ENCODE results near the gene DACT1.
A peak's percentile ranks its signal among the peaks of the same experiment; 100 is the strongest.

DACT1 gene

DNA sequence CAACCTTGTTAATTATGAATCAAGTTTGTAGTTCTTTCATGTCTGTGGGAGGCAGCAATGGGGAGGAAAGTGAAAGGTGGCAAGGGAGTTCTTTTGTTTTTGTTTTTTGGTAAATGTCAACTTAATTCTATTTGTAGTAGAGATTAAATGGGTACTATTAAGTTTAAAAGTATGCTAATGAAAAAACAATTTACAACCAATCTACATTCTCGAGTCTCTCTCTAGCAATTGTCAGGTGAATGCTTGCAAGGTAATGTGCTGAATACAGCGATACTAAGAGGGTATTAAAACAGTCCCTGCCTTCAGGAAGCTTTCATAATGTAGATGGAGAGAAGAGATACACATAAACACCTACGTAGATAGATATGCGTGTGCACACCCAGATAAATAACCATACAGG lies 1.6 kb upstream of the DACT1 start:
- no peak for DNase-seq (ENCODE audit: low spot score)

DNA sequence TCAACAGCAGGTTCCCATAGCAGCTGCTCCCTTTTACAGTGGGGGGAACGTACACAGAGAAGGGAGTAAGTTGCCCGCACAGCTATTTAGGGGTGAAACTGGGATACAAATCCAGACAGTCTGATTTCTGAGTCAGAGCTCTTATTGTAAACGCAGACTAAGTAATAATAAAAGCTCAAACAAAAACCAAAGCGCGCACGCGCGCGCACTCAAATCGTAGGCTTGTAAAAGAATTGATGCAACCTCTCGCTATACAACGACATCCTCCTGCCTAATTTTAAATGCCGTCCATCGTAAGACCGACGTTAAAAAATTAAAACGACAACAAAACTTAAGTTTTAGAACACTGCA lies 747 bp upstream of the DACT1 start:
- DNase-seq (ENCODE audit: low spot score): peak; percentile 70

DNA sequence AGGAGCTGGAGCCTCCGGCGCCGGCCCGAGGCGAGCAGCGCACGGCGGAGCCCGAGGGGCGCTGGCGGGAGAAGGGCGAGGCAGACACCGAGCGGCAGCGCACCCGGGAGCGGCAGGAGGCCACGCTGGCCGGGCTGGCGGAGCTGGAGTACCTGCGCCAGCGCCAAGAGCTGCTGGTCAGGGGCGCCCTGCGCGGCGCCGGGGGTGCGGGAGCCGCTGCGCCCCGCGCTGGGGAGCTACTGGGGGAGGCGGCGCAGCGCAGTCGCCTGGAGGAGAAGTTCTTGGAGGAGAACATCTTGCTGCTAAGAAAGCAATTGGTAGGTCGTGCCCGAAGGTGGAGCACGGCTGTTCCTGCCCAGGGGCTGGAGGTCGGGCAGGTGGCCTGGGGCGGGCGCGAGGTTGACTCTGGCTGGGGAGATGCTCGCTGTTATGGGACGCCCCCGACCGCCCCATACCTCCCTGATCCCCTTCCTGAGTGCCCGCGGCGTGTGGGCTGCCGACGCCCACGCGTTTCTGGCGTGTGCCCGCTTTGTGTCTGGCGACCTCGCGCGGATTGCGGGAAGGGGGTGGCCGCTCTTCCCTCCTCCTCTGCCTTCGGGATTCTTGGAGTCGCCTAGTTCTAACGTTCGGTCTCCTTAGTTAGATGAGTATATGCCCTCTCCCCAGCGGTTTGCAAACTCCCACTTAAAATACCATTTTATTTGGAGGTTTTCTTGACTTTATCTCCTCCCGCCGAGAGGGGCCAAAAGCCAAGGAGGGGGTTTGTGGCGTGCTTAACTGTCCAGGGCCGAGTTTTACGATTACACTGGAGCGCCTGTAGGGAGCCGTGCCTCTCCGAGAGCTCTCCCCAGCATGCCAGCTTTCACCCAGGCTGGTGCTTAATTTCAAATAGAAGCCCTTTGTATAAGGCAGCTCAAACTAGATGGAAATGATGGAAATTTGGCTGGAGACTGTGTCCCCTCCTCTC lies 752 bp downstream of the DACT1 start:
- DNase-seq (ENCODE audit: low spot score): peak; percentile 32

DNA sequence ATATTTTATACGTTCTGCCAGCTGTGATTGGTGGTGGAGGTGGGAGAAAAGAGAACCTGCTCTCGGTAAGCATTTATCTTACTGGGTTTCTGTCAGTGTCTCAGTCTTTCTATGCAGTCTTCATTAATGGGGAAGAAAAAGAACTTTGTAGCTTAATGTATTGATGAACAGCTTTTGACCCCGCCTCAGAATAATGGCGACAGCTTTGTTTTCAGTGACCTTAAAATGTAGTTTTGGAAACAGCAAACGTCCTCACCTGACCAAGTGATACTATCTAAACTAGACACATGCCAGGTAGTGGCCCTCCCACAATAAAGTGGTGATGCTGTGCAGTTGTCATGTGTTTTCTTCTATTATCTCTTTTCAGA lies 1.4 kb downstream of the DACT1 start:
- DNase-seq (ENCODE audit: low spot score): no peak

DNA sequence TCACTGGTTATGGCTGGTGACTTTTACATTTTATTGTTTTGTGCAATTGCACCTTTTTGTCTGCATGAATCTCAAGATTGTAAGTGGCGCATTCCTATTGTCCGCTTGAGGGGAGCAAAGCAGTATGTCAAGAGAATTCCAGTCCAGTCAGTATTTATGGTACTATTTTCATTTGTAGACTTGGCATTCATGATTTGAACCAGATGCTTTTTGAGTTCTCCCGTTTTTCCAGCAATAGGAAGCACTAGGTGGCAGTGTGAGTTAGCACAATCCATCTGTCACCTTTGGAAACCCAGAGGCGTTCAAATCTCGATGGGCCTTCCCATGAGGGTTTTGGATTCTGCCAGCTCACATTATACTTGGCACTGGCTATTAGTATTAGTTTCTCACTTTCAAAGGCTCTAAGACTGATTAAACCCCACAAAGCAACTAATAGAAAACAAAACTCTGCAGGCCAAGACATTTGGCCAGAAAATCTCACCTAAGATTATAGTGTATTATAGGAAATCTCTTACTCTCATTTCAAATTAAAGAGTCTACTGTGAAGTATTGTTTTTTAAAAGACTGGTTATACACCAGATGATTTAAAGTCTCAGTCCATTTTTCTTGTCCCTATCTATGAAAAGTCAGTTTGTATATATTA lies 2.2 kb downstream of the DACT1 start:
- DNase-seq (ENCODE audit: low spot score): peak; percentile 70

DNA sequence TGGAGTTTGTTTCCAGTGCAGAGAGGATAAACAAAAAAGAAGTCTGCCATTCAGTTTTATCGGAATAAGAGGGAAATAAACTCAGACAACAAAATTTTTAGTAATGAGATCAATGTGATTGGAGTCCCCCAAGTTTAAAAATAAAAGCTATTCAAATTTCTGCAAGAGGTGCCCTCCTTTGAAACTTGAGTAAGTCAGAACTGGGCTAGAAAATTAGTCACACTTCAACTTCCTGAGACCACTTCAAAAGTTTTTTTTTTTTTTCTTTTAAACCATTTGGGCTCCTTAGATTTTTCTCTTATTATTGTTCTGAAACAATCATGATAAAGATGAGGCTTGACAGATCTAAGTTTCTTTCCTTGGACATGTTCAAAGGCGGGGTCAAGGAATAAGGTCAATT lies 3.2 kb downstream of the DACT1 start:
- DNase-seq (ENCODE audit: low spot score): no peak

DNA sequence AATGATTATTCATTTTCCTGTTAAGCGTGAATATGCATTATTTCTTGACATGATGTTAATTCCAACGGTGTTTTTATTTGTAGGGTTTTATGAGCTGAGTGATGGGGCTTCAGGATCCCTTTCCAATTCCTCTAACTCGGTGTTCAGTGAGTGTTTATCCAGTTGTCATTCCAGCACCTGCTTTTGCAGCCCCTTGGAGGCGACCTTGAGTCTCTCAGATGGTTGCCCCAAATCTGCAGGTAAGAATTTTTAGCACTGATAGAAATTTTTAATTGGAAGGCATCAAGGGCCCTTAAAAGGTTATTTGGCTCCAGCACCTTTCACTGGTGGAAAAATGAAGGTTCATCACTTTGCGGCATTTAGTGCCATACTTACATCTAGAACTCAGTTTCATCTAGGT lies 3.7 kb downstream of the DACT1 start:
- DNase-seq (ENCODE audit: low spot score): no peak

DNA sequence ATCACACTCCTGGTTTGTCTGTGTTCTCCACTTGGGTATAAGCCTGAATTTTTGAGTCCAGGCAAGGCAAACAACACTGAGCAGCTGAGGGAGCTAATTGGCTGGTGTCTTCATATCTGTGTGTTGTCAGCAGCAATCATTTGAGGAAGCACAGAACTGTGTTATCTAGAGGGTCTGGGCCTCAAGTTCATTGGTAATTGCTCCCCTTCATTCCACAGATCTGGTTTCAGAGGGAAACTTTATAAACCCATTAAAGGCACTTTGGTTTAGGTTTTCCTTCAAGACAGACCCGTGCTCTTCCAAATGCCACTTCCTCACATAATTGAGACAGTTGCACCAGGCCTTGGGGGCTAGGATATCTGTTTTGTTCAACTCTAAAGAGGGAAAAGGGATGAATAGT lies 5.6 kb downstream of the DACT1 start:
- no peak for DNase-seq (ENCODE audit: low spot score)

DNA sequence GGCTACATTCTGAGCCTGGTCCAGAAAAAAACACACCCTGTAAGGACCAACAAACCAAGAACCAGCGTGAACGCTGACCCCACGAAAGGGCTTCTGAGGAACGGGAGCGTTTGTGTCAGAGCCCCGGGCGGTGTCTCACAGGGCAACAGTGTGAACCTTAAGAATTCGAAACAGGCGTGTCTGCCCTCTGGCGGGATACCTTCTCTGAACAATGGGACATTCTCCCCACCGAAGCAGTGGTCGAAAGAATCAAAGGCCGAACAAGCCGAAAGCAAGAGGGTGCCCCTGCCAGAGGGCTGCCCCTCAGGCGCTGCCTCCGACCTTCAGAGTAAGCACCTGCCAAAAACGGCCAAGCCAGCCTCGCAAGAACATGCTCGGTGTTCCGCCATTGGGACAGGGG lies 7.9 kb downstream of the DACT1 start:
- no peak for DNase-seq (ENCODE audit: low spot score)

DNA sequence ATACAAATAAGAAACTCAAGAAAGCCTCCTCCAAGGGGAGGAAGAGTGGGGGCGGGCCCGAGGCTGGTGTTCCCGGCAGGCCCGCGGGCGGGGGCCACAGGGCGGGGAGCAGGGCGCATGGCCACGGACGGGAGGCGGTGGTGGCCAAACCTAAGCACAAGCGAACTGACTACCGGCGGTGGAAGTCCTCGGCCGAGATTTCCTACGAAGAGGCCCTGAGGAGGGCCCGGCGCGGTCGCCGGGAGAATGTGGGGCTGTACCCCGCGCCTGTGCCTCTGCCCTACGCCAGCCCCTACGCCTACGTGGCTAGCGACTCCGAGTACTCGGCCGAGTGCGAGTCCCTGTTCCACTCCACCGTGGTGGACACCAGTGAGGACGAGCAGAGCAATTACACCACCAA lies 8.7 kb downstream of the DACT1 start:
- DNase-seq (ENCODE audit: low spot score): no peak

DNA sequence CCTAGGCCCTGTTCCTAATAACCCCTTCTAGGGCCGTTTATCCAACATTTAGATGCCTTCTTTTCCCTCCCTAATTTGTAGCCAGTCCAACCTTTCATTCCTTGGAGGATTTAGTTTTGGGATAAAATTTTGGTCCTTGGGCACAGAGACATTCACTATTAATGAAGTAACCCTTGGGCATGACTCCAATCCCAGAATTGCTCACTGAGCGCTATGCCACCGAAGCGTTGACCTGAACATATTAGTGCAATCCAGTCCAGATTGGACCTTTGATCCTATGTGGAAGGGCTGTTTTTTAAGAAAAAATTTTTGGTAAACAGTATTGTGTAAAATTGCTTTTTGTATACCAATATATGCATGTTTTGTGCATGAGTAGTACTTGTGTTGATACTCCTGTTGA lies 10.0 kb downstream of the DACT1 start:
- no peak for DNase-seq (ENCODE audit: low spot score)

DNA sequence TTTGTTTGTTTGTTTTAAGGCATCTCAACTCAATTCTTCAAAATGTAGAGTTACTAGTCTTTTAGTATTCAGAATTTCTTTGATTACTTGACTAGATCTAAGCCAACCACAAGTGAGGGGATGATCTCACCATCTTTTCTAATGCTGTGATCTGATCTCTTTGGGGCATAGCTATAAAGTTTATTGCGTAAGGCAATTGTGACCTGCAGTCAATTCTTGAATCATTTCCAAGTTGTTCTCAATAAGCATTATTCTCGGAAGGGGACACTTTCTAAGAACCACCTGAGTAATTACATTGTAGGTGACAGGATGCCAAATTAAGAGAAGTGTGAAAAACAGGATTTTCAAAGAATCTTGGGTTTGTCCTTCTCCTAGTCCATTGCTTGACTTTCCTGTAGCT lies 13.1 kb downstream of the DACT1 start:
- no peak for DNase-seq (ENCODE audit: low spot score)

DNA sequence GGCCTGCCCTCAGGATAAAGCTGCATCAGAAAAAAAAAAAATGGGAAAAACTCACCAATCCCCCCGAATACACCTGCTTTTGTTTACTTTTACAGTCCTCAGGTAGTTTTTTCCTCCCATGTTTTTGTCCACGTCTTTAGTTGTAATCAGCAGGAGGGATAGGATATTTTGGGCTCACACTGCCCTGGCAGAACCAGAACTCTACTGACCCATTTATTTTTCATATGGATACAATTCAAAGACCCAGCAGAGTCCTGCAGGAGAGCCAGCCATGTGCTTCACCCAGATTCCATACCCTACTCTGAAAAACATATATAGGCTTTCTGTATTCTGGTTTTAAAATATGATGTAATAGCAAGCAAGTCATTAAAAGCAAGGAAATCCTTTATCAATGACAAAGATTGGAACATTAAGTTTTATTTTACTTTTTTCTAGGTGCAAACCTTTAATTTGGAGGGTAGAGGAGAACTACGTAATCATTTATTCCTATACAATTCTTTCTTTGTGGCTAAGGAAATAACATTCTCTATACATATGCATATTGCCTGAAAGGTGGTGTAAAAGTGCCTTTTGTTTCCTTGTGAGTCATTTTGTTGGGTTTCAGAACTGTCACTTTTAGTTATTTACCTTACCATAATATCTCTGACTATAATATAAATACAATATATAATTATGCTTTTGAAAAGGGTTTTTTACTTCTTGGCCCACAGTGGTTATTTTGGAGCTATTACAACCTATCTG lies 19.1 kb downstream of the DACT1 start:
- DNase-seq (ENCODE audit: low spot score): no peak

DNA sequence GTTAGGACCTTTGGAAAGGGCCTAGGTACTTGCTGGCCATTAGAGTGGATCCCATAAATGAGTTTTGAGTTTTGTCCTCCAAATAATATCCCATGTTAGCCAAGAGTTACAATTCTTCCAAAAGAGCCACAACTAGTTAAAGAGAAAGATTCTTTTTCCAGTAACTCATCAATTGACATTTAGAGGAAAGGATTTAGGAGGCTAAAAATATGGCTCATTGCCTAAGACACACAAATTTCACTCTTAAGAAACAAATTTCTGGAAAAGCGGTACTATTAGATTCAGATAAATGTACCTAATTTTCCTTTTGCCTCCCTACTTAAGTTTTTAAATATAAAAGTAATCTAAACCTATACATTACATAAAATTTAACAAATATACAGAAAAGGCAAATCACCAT lies 21.3 kb downstream of the DACT1 start:
- no peak for DNase-seq (ENCODE audit: low spot score)

DNA sequence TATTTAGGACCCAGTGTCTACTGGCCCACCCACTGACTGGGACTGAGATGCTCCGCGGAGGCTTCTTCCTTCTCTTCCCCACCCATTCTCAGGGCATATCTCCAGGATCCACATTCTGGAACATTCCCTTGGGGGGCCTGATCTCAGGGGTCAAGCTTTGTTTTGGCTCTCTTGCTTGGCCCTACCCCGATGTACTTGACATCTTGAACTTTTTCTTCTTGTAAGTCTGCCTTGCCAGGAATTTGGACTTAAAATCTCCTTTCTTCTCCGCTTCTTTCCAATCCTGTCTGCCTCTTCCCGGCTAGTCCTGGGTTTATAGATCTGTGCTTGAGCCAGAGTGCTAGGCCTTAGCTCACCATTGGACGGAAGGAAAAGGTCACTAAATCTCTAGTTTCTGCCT lies 22.1 kb downstream of the DACT1 start:
- DNase-seq (ENCODE audit: low spot score): no peak

DNA sequence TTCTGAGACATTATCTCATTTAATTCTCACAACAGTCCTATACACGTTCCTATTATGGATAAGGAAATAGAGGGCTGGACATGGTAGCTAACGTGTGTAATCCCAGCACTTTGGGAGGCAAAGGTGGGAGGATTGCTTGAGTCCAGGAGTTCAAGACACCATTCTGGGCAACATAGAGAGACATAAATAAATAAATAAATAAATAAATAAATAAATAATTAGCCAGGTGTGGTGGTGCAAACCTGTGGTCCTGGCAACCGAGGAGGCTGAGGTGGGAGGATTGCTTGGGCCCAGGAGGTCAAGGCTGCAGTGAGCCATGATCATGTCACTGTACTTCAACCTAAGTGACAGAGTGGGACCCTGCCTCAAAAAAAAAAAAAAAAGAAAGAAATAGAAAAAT lies 22.6 kb downstream of the DACT1 start:
- DNase-seq (ENCODE audit: low spot score): no peak

DNA sequence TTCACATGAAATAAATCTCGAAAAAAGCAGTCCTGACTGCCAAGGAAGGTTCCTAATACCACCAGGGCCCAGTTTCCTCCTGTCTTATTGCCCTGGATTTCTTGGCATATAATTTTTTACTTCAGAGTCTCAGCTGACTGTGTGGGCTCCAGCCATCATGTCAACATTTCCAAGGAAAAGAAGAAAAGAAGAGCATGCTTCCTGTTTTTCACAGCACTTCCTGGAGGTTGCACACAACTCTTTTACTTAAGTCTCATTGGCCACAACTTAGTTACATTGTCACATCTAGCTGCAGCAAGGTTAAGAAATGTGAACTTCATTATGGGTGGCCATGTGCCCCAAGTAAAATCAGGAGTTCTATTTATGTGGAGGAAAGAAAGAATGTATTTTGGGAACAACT lies 24.3 kb downstream of the DACT1 start:
- DNase-seq (ENCODE audit: low spot score): no peak

DNA sequence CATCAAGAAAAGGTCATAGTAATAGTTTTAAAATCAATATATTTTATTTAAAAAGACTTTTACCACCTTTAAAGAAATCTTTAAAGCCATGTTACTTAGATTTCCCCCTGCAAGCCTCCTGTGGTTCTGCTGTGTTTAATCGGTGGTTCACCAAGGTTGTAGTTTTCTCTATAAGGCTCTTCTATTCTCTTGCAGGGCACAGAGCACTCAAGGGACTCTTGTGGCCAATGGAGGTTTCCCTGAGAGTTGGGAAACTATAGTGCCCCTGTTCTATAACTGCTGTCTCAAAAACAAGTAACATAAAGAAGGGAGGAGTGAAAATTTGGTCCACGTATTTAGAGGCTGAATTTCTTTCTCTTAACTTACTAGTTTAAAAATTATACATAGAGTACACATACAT lies 25.0 kb downstream of the DACT1 start:
- DNase-seq (ENCODE audit: low spot score): no peak

DNA sequence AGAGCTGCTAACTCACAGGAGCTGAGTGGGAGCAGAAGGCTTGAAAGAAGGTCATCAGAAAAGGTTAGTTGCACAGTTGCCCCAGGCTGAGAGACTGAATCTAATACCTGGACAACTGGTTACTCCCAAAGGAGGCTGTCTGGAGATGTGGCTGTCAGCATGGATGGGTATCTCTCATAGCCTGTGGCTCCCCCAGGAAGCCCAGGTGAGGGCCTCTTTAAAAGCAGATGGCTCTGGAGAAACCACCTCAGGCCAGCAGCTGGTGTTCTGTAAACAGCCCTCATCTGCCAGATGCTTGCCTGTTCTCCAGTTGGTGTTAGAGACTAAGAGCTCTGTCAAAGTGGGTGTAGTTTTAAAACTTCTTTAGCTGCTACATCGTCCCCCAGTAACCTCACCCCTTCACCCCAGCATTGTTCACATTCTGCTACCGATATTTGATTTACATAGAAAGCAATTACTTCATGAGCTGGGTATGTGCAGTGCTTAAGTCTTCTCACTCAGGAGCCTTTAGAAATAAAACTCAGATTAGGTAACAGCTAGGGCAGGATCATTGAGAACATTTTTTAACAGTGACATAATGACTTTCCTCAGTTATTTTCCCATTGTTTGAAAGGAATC lies 25.8 kb downstream of the DACT1 start:
- DNase-seq (ENCODE audit: low spot score): peak; percentile 8

DNA sequence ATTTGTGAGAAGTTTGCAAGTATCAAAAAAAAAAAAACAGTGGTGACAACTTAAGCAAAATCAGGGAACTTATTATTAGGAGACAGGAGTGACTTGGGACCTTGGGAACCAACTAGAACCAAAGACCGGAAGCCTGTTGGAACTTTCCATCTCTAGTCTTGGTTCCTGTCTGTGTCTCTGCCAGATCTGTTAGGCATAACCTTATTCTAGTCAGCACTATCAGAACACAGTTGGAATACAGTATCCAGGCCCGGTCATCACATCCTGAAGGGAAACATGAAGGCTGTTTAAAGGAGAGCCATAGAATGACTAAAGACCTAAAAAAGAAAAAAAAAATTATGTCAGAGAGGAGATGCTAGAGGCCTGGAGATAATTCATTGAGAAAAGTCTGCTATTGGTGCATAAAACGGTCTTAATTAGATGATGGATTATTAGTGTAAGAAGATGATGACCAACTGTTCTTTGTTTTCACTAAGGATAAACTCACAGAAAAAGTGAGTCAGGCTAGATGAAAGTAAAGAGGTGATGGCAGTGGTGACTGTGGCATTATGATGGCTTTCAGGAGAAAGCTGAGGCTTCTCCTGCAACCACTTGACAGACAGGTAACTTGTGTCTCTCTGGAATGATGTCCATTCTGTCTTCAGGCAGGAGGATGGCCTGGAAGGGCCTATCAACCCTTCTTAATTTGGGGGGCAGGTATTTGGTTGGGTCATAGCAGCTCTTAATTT lies 28.2 kb downstream of the DACT1 start:
- DNase-seq (ENCODE audit: low spot score): no peak

DNA sequence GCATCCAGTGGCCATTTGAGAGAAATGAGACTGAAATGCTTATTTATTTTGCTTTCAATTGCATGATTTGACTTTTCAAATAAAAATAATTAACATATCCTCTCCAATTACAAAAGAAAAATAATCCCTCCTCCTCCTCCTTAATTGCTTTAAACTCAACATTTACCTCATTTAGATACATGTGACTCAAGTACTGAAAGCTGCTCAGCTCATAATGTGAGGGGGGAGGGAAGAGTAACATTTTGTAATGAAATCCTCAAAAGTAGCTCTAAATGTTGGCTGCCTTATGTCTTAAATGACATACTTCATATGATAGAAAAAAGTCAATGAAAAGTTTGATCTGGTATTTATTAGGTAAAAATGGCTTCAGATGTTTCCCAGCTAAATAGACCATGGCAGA lies 29.0 kb downstream of the DACT1 start:
- no peak for DNase-seq (ENCODE audit: low spot score)

DNA sequence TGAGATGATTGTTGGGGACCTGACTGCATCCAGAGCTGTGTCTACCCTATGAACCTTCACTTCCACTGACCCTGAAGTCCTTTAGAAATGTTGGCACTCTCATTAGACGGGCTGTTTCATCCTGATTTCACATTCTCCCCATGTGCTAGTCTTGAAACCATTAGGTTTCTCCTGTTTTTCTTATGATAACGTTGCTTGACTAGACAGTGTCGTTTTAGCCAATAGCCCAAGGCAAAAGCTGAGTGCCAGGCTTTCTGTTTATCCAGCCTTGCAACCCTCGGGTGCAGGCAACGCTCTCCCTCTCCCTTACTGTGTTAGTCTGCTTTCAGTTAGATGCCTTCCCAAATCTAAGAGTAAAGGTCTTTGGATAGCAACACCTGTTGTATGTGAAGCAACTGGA lies 30.1 kb downstream of the DACT1 start:
- DNase-seq (ENCODE audit: low spot score): no peak

Data from hepatic stellate cell (primary cell).